MM.1S (cell line): ENCODE results near the gene ALG14.

Source experiments
- CTCF ChIP-seq: fragments of 300-600 bp; sonication (generic); IDR thresholded peaks from 2 replicates; pipeline ENCODE4 v1.5.1; 2016; ENCODE audit warnings: antibody characterized with exemption, low read length, mixed read lengths
- EZH2 ChIP-seq: fragments of 300-600 bp; sonication (generic); optimal IDR thresholded peaks from 2 replicates; pipeline ENCODE3; 2017; ENCODE audit warnings: low read depth, mild to moderate bottlenecking, antibody characterized with exemption, low read length, mixed read lengths

GRCh38 chr1:95080446-95080845 lies 7.7 kb upstream of the ALG14 start:
- TF ChIP-seq CTCF (no peak), EZH2 (no peak)
